Measurements from ENCODE around the gene CLEC11A.

- TF ChIP-seq CTCF (IDR thresholded peaks at IDR 0.05) (no peak), SIN3A (IDR thresholded peaks at IDR 0.05; ENCODE audit: borderline replicate concordance, insufficient read depth, low read depth, low read length) (no peak), REST (IDR thresholded peaks at IDR 0.05; ENCODE audit: insufficient read depth in 1 of 2, low read depth in 2 of 2, low read length in 1 of 2) (no peak)
Measured at GRCh38 chr19:50693064-50693975, 29.8 kb upstream of the CLEC11A start.

All from Panc1 (cell line).